Epithelial cell of umbilical artery (primary cell): ENCODE data around the gene ADI1. TPM values are rescaled to one million over a fixed set of nuclear protein-coding genes. Genes with fewer than 3 reads are reported as not detected.

ENCODE experiments used
- total RNA-seq: library from RNA; depleted of rRNA; stranded (reverse); fragments of >200 nt; gene quantifications from 2 replicates; pipeline ENCODE4 v1.2.3, GENCODE V29; 2014

ADI1 gene
- 39.0 and 52.3 TPM in 2 replicates for total RNA-seq

GRCh38 chr2:3519255-3520205, at the start of gene ADI1:
ADI1 (minus strand) TSS chr2:3519531; CDS start chr2:3519487, 44 bp downstream.

GRCh38 chr2:3558205-3559014, 39.1 kb upstream of the ADI1 start, which contains the start of gene RNASEH1:
RNASEH1 (minus strand) TSS chr2:3558333; CDS start chr2:3558260, 73 bp downstream.

Other genes with a start within 250 kb of the ADI1 start
- 45.8 and 50.3 TPM in 2 replicates for gene EIPR1, start 141.7 kb downstream of the ADI1 start, total RNA-seq
- 40.0 and 51.0 TPM in 2 replicates for gene TRAPPC12, start 139.8 kb downstream of the ADI1 start, total RNA-seq
- 42.1 and 42.6 TPM in 2 replicates for gene RNASEH1, start 38.8 kb upstream of the ADI1 start, total RNA-seq
- gene RPS7, start 55.7 kb upstream of the ADI1 start, total RNA-seq = 2,040 and 2,514 TPM in 2 replicates
- not detected in 2 replicates for gene COLEC11, start 75.6 kb upstream of the ADI1 start, total RNA-seq
- not detected in 2 replicates for gene ALLC, start 138.7 kb upstream of the ADI1 start, total RNA-seq
- gene DCDC2C, start 184.0 kb upstream of the ADI1 start, total RNA-seq = not detected in 2 replicates